Activated T-cell treated with anti-CD3 and anti-CD28 coated beads for 1 hour (primary cell): ENCODE data around the gene ITGB1BP2.
"Not testable (repeated sequence)": the region's sequence is repeated elsewhere in the genome, so short reads cannot be mapped to it uniquely, and the experiment has no call there.

ENCODE experiments used
- DNase-seq: peaks from one replicate; pipeline ENCODE4 v3.0.0-alpha.2; 2020; ENCODE audit warnings: low read depth

The ITGB1BP2 gene

GRCh38 chrX:71301195-71301924 is at the start of gene ITGB1BP2:
TSS of gene ITGB1BP2 (plus strand) at chrX:71301750. CDS start at chrX:71301807, 57 bp downstream.
- DNase-seq, result no peak

GRCh38 chrX:71252221-71252620 is 49.3 kb upstream of the ITGB1BP2 start:
- no peak for DNase-seq

- peak; percentile 16 for DNase-seq
Measured at GRCh38 chrX:71253253-71254091, 48.1 kb upstream of the ITGB1BP2 start.

GRCh38 chrX:71254092-71254963 is 47.2 kb upstream of the ITGB1BP2 start, which contains the start of gene ZMYM3:
TSS of gene ZMYM3 (minus strand) at chrX:71254140. CDS start at chrX:71253255, 885 bp downstream.
- peak; percentile 59 for DNase-seq

GRCh38 chrX:71256051-71256450 is 45.5 kb upstream of the ITGB1BP2 start:
- DNase-seq, result no peak

GRCh38 chrX:71256856-71257255 is 44.7 kb upstream of the ITGB1BP2 start:
- DNase-seq, result no peak

- not testable (repeated sequence) for DNase-seq
Measured at GRCh38 chrX:71268624-71269023, 32.9 kb upstream of the ITGB1BP2 start.

GRCh38 chrX:71269801-71270395 is 31.7 kb upstream of the ITGB1BP2 start:
- no peak for DNase-seq

- not testable (repeated sequence) for DNase-seq
Measured at GRCh38 chrX:71272313-71272712, 29.2 kb upstream of the ITGB1BP2 start.

GRCh38 chrX:71281300-71281699 is 20.2 kb upstream of the ITGB1BP2 start:
- not testable (repeated sequence) for DNase-seq

- no peak for DNase-seq
Measured at GRCh38 chrX:71282514-71283402, 18.8 kb upstream of the ITGB1BP2 start.

- peak; percentile 64 for DNase-seq
Measured at GRCh38 chrX:71283403-71284143, 18.0 kb upstream of the ITGB1BP2 start, which contains the start of gene NONO. TSS of gene NONO (plus strand) at chrX:71283635. CDS start at chrX:71290638, 7,003 bp downstream.

- no peak for DNase-seq
Measured at GRCh38 chrX:71285929-71286328, 15.6 kb upstream of the ITGB1BP2 start.

- DNase-seq, result no peak
Measured at GRCh38 chrX:71291381-71291780, 10.2 kb upstream of the ITGB1BP2 start.

GRCh38 chrX:71292669-71293365 is 8.7 kb upstream of the ITGB1BP2 start:
- no peak for DNase-seq

GRCh38 chrX:71296806-71297205 is 4.7 kb upstream of the ITGB1BP2 start:
- no peak for DNase-seq

GRCh38 chrX:71298119-71298518 is 3.4 kb upstream of the ITGB1BP2 start:
- DNase-seq, result no peak

- not testable (repeated sequence) for DNase-seq
Measured at GRCh38 chrX:71300064-71300463, 1.5 kb upstream of the ITGB1BP2 start.

- not testable (repeated sequence) for DNase-seq
Measured at GRCh38 chrX:71300495-71300894, 1.1 kb upstream of the ITGB1BP2 start.
